OCI-LY7 (cell line): ENCODE results near the gene ENOSF1. TPM values are rescaled to one million over a fixed set of nuclear protein-coding genes. Genes with fewer than 3 reads are reported as not detected.

ENCODE experiments used
- BruUV-seq: library from RNA; stranded (reverse); fragments of 400-500 nt; replicated peaks from 2 replicates; lab custom pipeline; 2021; lab: Mats Ljungman, UMichigan
- CTCF ChIA-PET: fragments of 300-600 bp; sonication (Branson Sonifier 250); formaldehyde crosslinking; loops from one replicate; lab custom pipeline; 2022; ENCODE audit warnings: antibody characterized with exemption; ENCODE audit not compliant: unreplicated experiment; lab: Charles Lee
- POLR2A ChIA-PET: fragments of 300-600 bp; sonication (Branson Sonifier 250); formaldehyde crosslinking; loops from one replicate; lab custom pipeline; 2022; ENCODE audit warnings: antibody characterized with exemption; lab: Charles Lee
- DNase-seq: peaks from one replicate; pipeline ENCODE4 v3.0.0-alpha.2; 2015; ENCODE audit warnings: low spot score
- H2AFZ ChIP-seq: fragments of 200-600 bp; sonication (generic), shearing (Covaris generic); 2 replicates; pipeline ENCODE4 v1.6.1; 2014; ENCODE audit warnings: mild to moderate bottlenecking, antibody characterized with exemption, low read length, moderate library complexity
- H3K27ac ChIP-seq: fragments of 200-600 bp; sonication (generic); 2 replicates; pipeline ENCODE4 v1.5.1; 2014; ENCODE audit warnings: mixed run types, low read depth, mild to moderate bottlenecking, moderate library complexity, low read length, inconsistent platforms; ENCODE audit not compliant: poor library complexity, severe bottlenecking
- H3K36me3 ChIP-seq: fragments of 200-600 bp; sonication (generic); 2 replicates; pipeline ENCODE4 v1.6.1; 2014; ENCODE audit warnings: mild to moderate bottlenecking, antibody characterized with exemption, low read length, moderate library complexity, mixed read lengths; ENCODE audit not compliant: insufficient read depth
- H3K4me1 ChIP-seq: fragments of 200-600 bp; sonication (generic); 2 replicates; pipeline ENCODE4 v1.5.1; 2014; ENCODE audit warnings: mild to moderate bottlenecking, low read length; ENCODE audit not compliant: insufficient read depth, poor library complexity, severe bottlenecking
- H3K4me2 ChIP-seq: fragments of 200-600 bp; sonication (generic); 2 replicates; pipeline ENCODE4 v1.6.1; 2014; ENCODE audit warnings: mild to moderate bottlenecking, low read length
- H3K4me3 ChIP-seq: fragments of 200-600 bp; sonication (generic); 2 replicates; pipeline ENCODE4 v1.5.1; 2014; ENCODE audit warnings: mild to moderate bottlenecking, low read depth, low read length; ENCODE audit not compliant: poor library complexity, severe bottlenecking
- H3K79me2 ChIP-seq: fragments of 200-600 bp; sonication (generic); 2 replicates; pipeline ENCODE4 v1.6.1; 2016; ENCODE audit warnings: low read depth, mild to moderate bottlenecking, low read length, moderate library complexity, mixed read lengths; ENCODE audit not compliant: insufficient read depth
- H3K9me2 ChIP-seq: fragments of 200-600 bp; sonication (generic); 2 replicates; pipeline ENCODE4 v1.6.1; 2016; ENCODE audit warnings: mild to moderate bottlenecking, low read length, mixed read lengths; ENCODE audit not compliant: insufficient read depth
- H3K9me3 ChIP-seq: fragments of 200-600 bp; sonication (generic); 2 replicates; pipeline ENCODE4 v1.6.1; 2014; ENCODE audit warnings: mild to moderate bottlenecking, mixed run types, low read length, mixed read lengths
- H4K20me1 ChIP-seq: fragments of 200-600 bp; sonication (generic); 2 replicates; pipeline ENCODE4 v1.6.1; 2014; ENCODE audit warnings: mild to moderate bottlenecking, antibody characterized with exemption, low read length, moderate library complexity, mixed read lengths; ENCODE audit not compliant: insufficient read depth
- CTCF ChIP-seq: fragments of 200-600 bp; sonication (generic); conservative IDR thresholded peaks from 2 replicates; pipeline ENCODE4 v1.5.1; 2014; ENCODE audit warnings: mild to moderate bottlenecking, antibody characterized with exemption, low read length, moderate library complexity, mixed read lengths
- EZH2phosphoT487 ChIP-seq: fragments of 200-600 bp; sonication (generic); IDR thresholded peaks from 2 replicates; pipeline ENCODE4 v1.6.1; 2018; ENCODE audit warnings: low read depth, borderline replicate concordance, mild to moderate bottlenecking, mixed run types, antibody characterized with exemption, low read length, moderate library complexity, mixed read lengths
- intact Hi-C: fragments of 100-400 bp; cut with micrococcal nuclease; formaldehyde crosslinking; loops from one replicate; pipeline ENCODE4 v1.10.0; 2022; ENCODE audit not compliant: unreplicated experiment
- total RNA-seq, 2 experiments: library from RNA; depleted of rRNA in 1 of 2; stranded (reverse); fragments of >200 nt in 1 of 2; shearing (Covaris generic) in 1 of 2; gene quantifications; 2 replicates each; pipeline ENCODE4 v1.2.3, GENCODE V29; 2014 to 2022

ENOSF1 gene
- total RNA-seq, 2 experiments from 2014 or later = 40.1 to 44.0 TPM

GRCh38 chr18:659597-659996 is 52.8 kb downstream of the ENOSF1 start:
- H4K20me1 ChIP-seq = no peaks in the 10 kb centered on the region
- H3K79me2 ChIP-seq = peaks cover 53% of the 10 kb centered on the region
- peak overlapping the region; percentile 91 for H3K27ac ChIP-seq
- POLR2A ChIA-PET = interaction anchor here (0.7 to 1.4 kb wide), 2 partner anchors 9 to 643 kb away, joined by 3 to 4 read pairs; no protein-coding TSS in a partner anchor
- H2AFZ ChIP-seq = no peak overlapping the region
- peak overlapping the region; percentile 97 for H3K4me3 ChIP-seq
- DNase-seq = no peak
- H3K36me3 ChIP-seq = peaks cover 42% of the 10 kb centered on the region
- TF ChIP-seq EZH2phosphoT487 (no peak), CTCF (no peak)
- peak overlapping the region; percentile 91 for H3K4me2 ChIP-seq
- H3K9me2 ChIP-seq = no peaks in the 10 kb centered on the region
- H3K4me1 ChIP-seq = peaks cover 20% of the 10 kb centered on the region
- H3K9me3 ChIP-seq = peaks cover 4% of the 10 kb centered on the region; the same call in 1 of the 2 replicates
- intact Hi-C loops = loop anchor here (5.0 kb wide), 1 partner anchor 53 kb away; the partner anchor contains the start of gene ENOSF1
- BruUV-seq = no TSS peak
- CTCF ChIA-PET = no interaction called here

DNA sequence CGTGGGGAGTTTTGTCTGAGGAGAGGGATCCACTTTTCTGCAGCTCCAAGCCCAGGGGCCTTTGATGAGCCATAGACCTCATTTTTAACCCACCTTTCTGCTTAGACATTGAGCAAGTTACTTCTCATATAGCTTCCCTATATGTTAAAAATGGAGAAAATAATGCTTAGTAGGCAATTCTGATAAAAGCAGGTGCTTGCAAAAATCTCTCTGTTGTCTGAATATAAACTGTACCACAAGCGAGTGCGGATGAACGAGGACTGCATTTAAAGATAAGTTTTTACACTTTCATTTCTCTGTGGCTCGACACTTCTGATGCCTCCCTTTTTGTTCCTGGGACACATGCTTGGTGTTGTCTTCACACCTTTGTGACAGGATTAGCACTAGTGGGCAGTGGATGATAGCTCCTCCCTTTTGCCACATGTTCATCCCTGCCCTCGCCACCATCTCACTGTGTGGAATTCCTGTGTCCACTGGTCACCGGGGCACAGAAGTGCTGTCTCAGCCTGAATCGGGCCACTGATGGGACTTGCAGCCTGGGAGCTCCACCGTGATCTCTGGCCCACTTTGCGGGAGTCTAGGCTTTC is 53.4 kb downstream of the ENOSF1 start:
- TSS peak; percentile 50 for BruUV-seq
- Histone ChIP-seq H2AFZ (no peak overlapping the region; the same call in 1 of the 2 replicates), H3K9me2 (no peaks in the 10 kb centered on the region), H3K4me1 (peaks cover 24% of the 10 kb centered on the region), H3K4me3 (peak overlapping the region; percentile 97), H3K4me2 (peak overlapping the region; percentile 91), H3K36me3 (peaks cover 43% of the 10 kb centered on the region), H3K79me2 (peaks cover 58% of the 10 kb centered on the region), H3K27ac (peak overlapping the region; percentile 91), H3K9me3 (peaks cover 4% of the 10 kb centered on the region; the same call in 1 of the 2 replicates), H4K20me1 (no peaks in the 10 kb centered on the region)
- no peak for TF ChIP-seq EZH2phosphoT487
- no peak for TF ChIP-seq CTCF
- no peak for DNase-seq
- POLR2A ChIA-PET = interaction anchor here (0.6 to 2.2 kb wide), 5 partner anchors 9 to 388 kb away, joined by 3 to 9 read pairs (median 5); no protein-coding TSS in a partner anchor
- CTCF ChIA-PET = no interaction called here
- intact Hi-C loops = loop anchor here (5.0 kb wide), 1 partner anchor 53 kb away; the partner anchor contains the start of gene ENOSF1
